NCI-H748 (cell line): ENCODE measurements around the gene ZNF486.
A peak's percentile ranks its signal among the peaks of the same experiment; 100 is the strongest.
"Not testable (repeated sequence)": the region's sequence is repeated elsewhere in the genome, so short reads cannot be mapped to it uniquely, and the experiment has no call there.

Experiments used
- DNase-seq: peaks from one replicate; lab custom pipeline; 2025; ENCODE audit not compliant: unreplicated experiment; lab: John Stamatoyannopoulos, UW

The ZNF486 gene

GRCh38 chr19:20221605-20222004 is 54.6 kb downstream of the ZNF486 start:
- DNase-seq: not testable (repeated sequence)

- DNase-seq: no peak
These were observed 66.1 kb downstream of the ZNF486 start for GRCh38 chr19:20233105-20233504.

GRCh38 chr19:20235156-20235555 is 68.1 kb downstream of the ZNF486 start:
- no peak for DNase-seq

- DNase-seq: peak; percentile 91
These were observed 71.0 kb downstream of the ZNF486 start for GRCh38 chr19:20237773-20238623.

- no peak for DNase-seq
These were observed 76.6 kb downstream of the ZNF486 start for GRCh38 chr19:20243629-20244028.

- DNase-seq: no peak
These were observed 77.3 kb downstream of the ZNF486 start for GRCh38 chr19:20244356-20244755.

GRCh38 chr19:20245309-20245708 is 78.3 kb downstream of the ZNF486 start:
- no peak for DNase-seq

- DNase-seq: peak; percentile 44
These were observed 80.1 kb downstream of the ZNF486 start for GRCh38 chr19:20247016-20247683.

GRCh38 chr19:20248258-20248657 is 81.2 kb downstream of the ZNF486 start:
- not testable (repeated sequence) for DNase-seq
